ENCODE measurements around the gene HOXC11.

HOXC11 gene

DNA sequence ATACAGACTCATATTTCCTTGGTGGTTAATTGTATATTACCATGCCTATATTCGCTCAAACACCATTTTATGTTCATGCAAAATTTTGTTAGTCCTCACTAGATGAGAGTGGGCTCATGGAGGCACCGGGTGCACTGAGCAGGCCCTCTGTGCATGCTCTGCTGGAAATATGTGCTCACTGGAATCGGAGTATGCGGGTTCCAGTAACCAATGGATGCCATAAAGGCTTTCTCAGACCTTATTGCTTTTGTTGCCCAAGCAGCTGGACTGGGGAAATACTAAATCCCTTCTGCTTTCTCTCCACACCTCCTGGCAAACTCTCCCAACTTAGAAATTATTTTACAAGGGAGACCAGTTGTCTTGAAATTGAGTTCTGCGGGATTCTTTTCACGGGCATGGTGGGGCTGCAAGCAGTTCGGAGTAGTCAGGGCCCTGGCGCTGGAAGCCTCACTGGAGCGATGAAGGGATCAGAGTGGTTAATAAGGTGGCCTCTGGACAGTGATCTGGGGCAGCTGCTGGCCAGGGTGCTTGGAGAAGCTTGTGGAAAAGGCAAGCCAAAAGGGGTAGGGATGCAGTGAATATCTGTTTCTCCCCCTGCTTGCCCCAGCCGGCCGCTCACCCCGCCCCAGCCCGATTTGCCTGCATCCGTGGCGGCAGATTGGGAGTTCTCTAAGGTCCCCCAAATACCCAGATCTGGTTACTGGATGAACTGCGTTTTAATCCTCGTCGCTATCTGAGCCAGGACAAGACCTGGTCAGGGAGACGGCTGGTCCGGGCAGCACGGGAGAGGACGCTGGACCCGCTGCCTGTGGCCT, 47.9 kb downstream of the HOXC11 start:
- H3K79me2 ChIP-seq (ENCODE audit: insufficient read depth, low read depth) = no peaks in the 10 kb centered on the region
- H3K9ac ChIP-seq = no peak overlapping the region
- no peak overlapping the region for H3K4me3 ChIP-seq (IDR thresholded peaks at IDR 0.05; ENCODE audit: insufficient read depth, low read depth, low read length)
- no peak overlapping the region for H3K27ac ChIP-seq
- no peak overlapping the region for H3K4me2 ChIP-seq
- H2AFZ ChIP-seq (ENCODE audit: low read depth) = no peak overlapping the region
- peaks cover 85% of the 10 kb centered on the region for H3K27me3 ChIP-seq (ENCODE audit: insufficient read depth, low read depth)
- TF ChIP-seq, protein P1, sequence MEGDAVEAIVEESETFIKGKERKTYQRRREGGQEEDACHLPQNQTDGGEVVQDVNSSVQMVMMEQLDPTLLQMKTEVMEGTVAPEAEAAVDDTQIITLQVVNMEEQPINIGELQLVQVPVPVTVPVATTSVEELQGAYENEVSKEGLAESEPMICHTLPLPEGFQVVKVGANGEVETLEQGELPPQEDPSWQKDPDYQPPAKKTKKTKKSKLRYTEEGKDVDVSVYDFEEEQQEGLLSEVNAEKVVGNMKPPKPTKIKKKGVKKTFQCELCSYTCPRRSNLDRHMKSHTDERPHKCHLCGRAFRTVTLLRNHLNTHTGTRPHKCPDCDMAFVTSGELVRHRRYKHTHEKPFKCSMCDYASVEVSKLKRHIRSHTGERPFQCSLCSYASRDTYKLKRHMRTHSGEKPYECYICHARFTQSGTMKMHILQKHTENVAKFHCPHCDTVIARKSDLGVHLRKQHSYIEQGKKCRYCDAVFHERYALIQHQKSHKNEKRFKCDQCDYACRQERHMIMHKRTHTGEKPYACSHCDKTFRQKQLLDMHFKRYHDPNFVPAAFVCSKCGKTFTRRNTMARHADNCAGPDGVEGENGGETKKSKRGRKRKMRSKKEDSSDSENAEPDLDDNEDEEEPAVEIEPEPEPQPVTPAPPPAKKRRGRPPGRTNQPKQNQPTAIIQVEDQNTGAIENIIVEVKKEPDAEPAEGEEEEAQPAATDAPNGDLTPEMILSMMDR (conservative IDR thresholded peaks at IDR 0.05; ENCODE audit: low read depth, low read length) = no peak
- no peaks in the 10 kb centered on the region for H4K20me1 ChIP-seq (ENCODE audit: insufficient read depth)
- H3K36me3 ChIP-seq (ENCODE audit: insufficient read depth) = no peaks in the 10 kb centered on the region
- peaks cover 17% of the 10 kb centered on the region for H3K4me1 ChIP-seq (ENCODE audit: low read depth, poor library complexity, severe bottlenecking)

DNA sequence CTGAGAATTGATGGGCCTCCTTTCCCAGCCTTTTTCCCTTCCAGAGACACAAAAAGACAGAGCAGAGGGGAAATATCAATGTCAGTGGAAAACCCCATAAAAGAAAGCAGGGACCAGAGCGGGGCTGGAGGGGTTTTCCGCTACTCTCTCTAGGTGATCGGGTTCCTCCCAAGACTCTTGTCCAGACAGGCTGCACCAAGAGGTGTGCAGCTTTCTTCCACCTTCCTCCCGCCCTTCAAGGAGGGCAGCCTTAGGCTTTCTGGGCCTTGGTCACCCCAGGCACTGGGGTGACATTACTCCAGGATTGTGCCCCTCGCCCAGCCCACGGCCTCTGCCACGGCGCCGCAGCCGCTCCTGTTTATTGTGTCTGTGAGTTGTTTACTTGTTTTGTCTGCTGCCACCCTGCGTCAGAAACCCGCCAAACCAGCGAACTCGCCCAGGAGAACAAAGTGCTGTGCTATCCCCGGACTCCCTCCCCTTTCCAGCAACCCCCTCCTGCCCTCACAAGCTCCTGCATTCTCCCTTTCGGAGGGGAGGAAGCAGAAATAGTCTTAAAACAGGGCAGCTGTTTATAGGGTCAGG, 48.6 kb downstream of the HOXC11 start:
- peaks cover 87% of the 10 kb centered on the region for H3K27me3 ChIP-seq (ENCODE audit: insufficient read depth, low read depth)
- no peak overlapping the region for H3K27ac ChIP-seq
- no peaks in the 10 kb centered on the region for H3K36me3 ChIP-seq (ENCODE audit: insufficient read depth)
- TF ChIP-seq, protein P1 (conservative IDR thresholded peaks at IDR 0.05; ENCODE audit: low read depth, low read length) = peak; percentile 27; the same call in 1 of the 2 replicates
- no peak overlapping the region for H3K4me3 ChIP-seq (IDR thresholded peaks at IDR 0.05; ENCODE audit: insufficient read depth, low read depth, low read length)
- H4K20me1 ChIP-seq (ENCODE audit: insufficient read depth) = no peaks in the 10 kb centered on the region
- peaks cover 17% of the 10 kb centered on the region for H3K4me1 ChIP-seq (ENCODE audit: low read depth, poor library complexity, severe bottlenecking)
- no peak overlapping the region for H3K4me2 ChIP-seq
- no peaks in the 10 kb centered on the region for H3K79me2 ChIP-seq (ENCODE audit: insufficient read depth, low read depth)
- no peak overlapping the region for H2AFZ ChIP-seq (ENCODE audit: low read depth)
- H3K9ac ChIP-seq = no peak overlapping the region

DNA sequence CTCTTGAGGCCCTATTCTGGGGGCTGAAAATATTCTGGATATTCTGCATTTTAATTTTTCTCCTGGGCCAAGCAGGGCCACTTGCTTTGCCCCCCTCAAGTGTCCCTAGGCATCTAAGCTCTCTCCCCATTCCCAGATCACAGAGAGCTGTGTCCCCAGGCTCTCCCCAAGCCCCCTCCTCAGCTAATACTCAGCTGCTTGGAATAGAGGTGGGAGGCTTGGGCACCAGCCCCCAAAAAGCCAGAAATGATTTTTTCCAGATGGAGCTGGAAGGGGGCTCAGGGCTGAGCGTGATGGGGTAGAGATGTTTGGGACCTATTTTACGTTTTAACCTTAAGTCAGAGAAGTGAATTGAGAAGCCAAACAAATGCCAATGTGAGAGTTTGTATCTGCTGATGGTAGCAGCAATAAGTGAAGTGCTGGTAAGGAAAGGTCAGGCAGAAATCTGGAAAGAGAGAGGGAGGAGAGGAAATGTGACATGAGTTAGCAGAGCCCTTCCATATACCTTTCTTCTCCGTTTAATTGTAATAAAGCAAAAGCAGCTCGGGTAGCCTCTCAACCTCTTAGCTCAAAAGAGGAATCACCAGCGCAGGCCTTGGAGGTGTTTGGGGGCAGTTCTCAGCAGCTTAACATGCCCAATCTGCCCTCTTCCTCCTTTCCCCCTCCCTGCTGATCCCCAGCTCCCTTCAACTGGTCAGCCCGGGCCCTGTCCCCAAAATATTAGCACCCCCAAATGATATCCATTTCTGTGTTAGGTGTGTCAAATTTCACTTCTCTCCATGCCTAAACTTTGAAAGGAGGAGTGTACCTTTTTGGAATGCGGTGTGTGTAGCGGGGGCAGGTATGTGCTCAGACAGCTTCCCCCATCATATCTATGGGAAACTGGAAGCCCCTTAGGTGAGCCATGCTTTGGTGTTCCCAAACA, 50.3 kb downstream of the HOXC11 start:
- no peak overlapping the region for H3K4me2 ChIP-seq
- TF ChIP-seq, protein P1 (conservative IDR thresholded peaks at IDR 0.05; ENCODE audit: low read depth, low read length) = no peak
- peaks cover 91% of the 10 kb centered on the region for H3K27me3 ChIP-seq (ENCODE audit: insufficient read depth, low read depth)
- peaks cover 2% of the 10 kb centered on the region for H3K4me1 ChIP-seq (ENCODE audit: low read depth, poor library complexity, severe bottlenecking)
- no peak overlapping the region for H3K9ac ChIP-seq
- H2AFZ ChIP-seq (ENCODE audit: low read depth) = no peak overlapping the region
- H4K20me1 ChIP-seq (ENCODE audit: insufficient read depth) = no peaks in the 10 kb centered on the region
- H3K36me3 ChIP-seq (ENCODE audit: insufficient read depth) = no peaks in the 10 kb centered on the region
- no peak overlapping the region for H3K4me3 ChIP-seq (IDR thresholded peaks at IDR 0.05; ENCODE audit: insufficient read depth, low read depth, low read length)
- no peaks in the 10 kb centered on the region for H3K79me2 ChIP-seq (ENCODE audit: insufficient read depth, low read depth)
- H3K27ac ChIP-seq = no peak overlapping the region

DNA sequence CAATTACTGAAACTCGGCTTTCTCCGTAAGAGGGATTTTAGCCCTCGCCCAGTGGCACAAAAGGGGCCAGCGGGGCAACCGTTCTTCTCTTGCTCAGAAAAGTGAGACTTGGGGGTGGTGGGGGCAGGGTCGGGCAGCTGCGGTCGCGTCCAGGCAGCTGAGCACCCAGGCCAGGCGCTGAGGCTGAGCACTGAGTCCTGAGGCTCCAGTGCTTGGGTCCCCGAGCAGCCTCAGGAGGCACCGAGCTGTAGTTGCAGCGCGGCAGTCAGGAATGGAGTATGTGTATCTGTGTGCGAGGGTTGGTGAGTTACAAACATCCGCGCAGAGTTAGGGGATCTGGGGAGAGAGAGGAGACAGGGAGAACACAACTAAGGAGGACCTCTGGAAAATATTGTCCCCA, 51.2 kb downstream of the HOXC11 start:
- H3K4me1 ChIP-seq (ENCODE audit: low read depth, poor library complexity, severe bottlenecking) = no peaks in the 10 kb centered on the region
- H2AFZ ChIP-seq (ENCODE audit: low read depth) = no peak overlapping the region
- no peaks in the 10 kb centered on the region for H3K36me3 ChIP-seq (ENCODE audit: insufficient read depth)
- no peak overlapping the region for H3K4me3 ChIP-seq (IDR thresholded peaks at IDR 0.05; ENCODE audit: insufficient read depth, low read depth, low read length)
- TF ChIP-seq, protein P1 (conservative IDR thresholded peaks at IDR 0.05; ENCODE audit: low read depth, low read length) = no peak
- H3K27me3 ChIP-seq (ENCODE audit: insufficient read depth, low read depth) = peaks cover 100% of the 10 kb centered on the region
- H4K20me1 ChIP-seq (ENCODE audit: insufficient read depth) = no peaks in the 10 kb centered on the region
- no peak overlapping the region for H3K4me2 ChIP-seq
- H3K27ac ChIP-seq = no peak overlapping the region
- no peaks in the 10 kb centered on the region for H3K79me2 ChIP-seq (ENCODE audit: insufficient read depth, low read depth)
- no peak overlapping the region for H3K9ac ChIP-seq
